ENCODE results near the gene PPP1R9A.

DNA sequence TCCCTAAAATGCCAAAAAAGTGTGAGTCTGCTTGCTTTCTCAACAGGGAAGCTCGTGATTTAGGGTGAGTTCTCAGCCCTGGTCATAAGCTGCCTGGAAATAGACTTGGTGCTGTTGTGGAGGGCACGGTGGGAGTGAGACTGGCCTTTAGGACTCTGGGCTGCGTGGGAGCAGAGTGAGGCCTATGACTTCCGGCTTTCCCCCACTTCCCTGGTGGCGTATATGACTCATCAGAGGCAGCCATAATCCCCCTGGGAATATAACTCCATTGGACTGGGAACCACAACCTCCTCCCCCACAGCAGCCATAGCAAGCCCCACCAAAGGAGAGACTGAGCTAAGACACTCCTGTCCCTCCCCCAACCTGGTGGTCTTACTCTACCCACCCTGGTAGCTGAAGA is 321.9 kb downstream of the PPP1R9A start:
- TF ChIP-seq EZH2phosphoT487 (IDR thresholded peaks at IDR 0.05; ENCODE audit: borderline replicate concordance) (no peak), CTCF (conservative IDR thresholded peaks at IDR 0.05; ENCODE audit: low read length) (no peak)
